Thyroid gland (tissue), 4 donors: ENCODE data around the gene EYA3.

Source experiments
- POLR2A ChIP-seq, 2 donors: fragments of 450-650 bp; IDR thresholded peaks; one replicate each; pipeline ENCODE4 v1.6.1; 2017; ENCODE audit warnings: antibody characterized with exemption in 2 of 2, mild to moderate bottlenecking in 2 of 2, moderate library complexity in 1 of 2
- TF ChIP-seq, protein P1 (sequence below), 6 experiments: fragments of 200-600 bp in 3 of 6; fragments of 450-650 bp in 3 of 6; sonication (generic) in 3 of 6; IDR thresholded peaks; one replicate each; pipeline ENCODE4 v1.5.1; 2016 to 2019; ENCODE audit warnings: antibody characterized with exemption in 6 of 6, mild to moderate bottlenecking in 2 of 6, inconsistent platforms in 1 of 6, moderate library complexity in 1 of 6

DNA sequence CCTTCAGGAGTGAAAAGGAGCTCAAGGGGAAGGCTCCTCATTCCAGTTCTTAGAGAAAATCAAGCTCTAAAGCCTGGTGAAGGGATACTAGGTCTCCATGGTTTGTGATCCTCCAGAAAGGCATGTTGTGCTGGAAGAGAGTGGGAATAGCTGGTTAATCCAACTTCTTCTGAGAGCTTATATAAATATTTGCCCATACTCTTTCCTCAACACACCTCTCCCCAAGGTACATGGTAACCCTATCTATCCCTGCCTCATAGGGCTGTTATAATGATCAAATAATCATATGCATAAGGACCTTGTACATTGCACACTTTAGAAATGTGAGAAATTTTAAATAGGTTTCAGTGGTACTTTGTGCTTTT, 114.0 kb downstream of the EYA3 start:
- TF ChIP-seq, protein P1, sequence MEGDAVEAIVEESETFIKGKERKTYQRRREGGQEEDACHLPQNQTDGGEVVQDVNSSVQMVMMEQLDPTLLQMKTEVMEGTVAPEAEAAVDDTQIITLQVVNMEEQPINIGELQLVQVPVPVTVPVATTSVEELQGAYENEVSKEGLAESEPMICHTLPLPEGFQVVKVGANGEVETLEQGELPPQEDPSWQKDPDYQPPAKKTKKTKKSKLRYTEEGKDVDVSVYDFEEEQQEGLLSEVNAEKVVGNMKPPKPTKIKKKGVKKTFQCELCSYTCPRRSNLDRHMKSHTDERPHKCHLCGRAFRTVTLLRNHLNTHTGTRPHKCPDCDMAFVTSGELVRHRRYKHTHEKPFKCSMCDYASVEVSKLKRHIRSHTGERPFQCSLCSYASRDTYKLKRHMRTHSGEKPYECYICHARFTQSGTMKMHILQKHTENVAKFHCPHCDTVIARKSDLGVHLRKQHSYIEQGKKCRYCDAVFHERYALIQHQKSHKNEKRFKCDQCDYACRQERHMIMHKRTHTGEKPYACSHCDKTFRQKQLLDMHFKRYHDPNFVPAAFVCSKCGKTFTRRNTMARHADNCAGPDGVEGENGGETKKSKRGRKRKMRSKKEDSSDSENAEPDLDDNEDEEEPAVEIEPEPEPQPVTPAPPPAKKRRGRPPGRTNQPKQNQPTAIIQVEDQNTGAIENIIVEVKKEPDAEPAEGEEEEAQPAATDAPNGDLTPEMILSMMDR (IDR thresholded peaks at IDR 0.05): no peak
- no peak for TF ChIP-seq POLR2A (IDR thresholded peaks at IDR 0.05)
